WERI-Rb-1 (cell line): ENCODE results near the gene STOM.

Experiments used
- DNase-seq: peaks from one replicate; pipeline ENCODE4 v3.0.0-alpha.2; 2020
- H3K27ac ChIP-seq: fragments of 250-450 bp; sonication (Bioruptor Pico); 2 replicates; pipeline ENCODE4 v1.5.1; 2020; ENCODE audit warnings: mild to moderate bottlenecking, moderate library complexity
- H3K27me3 ChIP-seq: fragments of 250-450 bp; sonication (Bioruptor Pico); 2 replicates; pipeline ENCODE4 v1.5.1; 2021; ENCODE audit warnings: mild to moderate bottlenecking, low read depth, moderate library complexity; ENCODE audit not compliant: insufficient read depth, severe bottlenecking
- H3K36me3 ChIP-seq: fragments of 250-450 bp; sonication (Bioruptor Pico); 2 replicates; pipeline ENCODE4 v1.5.1; 2020; ENCODE audit warnings: mild to moderate bottlenecking, moderate library complexity
- H3K4me3 ChIP-seq: 2 replicates; pipeline ENCODE4 v1.5.1; 2011; ENCODE audit warnings: low read depth, mild to moderate bottlenecking, control low read depth, low read length
- H3K9me3 ChIP-seq: fragments of 250-450 bp; sonication (Bioruptor Pico); 2 replicates; pipeline ENCODE4 v1.5.1; 2021; ENCODE audit warnings: mild to moderate bottlenecking, moderate library complexity; ENCODE audit not compliant: severe bottlenecking
- TF ChIP-seq, protein P1 (sequence below): IDR thresholded peaks from 2 replicates; pipeline ENCODE4 v1.5.1; 2011; ENCODE audit warnings: low read depth, mild to moderate bottlenecking, control low read depth, inconsistent platforms, low read length

Gene STOM

DNA sequence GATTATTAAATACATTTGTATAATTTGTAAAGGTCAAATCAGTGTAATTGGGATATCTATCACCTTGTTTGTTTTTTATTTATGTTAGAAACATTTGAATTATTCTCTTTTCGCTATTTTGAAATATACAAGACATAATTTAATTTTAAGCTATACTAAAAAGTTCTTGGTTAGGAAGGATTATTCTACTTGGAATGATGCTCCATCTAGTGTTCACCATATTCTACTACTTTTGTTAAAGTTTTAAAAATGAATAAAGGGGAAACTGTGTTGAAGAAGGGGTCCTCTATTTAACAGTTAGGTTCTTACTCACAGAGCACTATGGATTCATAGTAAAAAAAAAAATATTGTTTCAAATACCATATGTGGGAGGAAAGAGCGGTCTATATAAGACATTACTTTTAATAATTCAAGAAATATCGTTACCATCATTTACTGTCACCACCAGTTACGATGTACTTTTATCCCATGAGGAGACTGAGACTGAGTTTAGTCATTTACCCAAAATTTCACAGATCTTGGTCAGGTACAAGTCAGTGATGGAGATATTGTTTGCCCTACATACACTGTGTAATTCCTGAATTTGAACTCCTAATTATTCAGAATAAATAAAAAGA is 6.3 kb upstream of the STOM start:
- H3K27me3 ChIP-seq: no peaks in the 10 kb centered on the region
- H3K27ac ChIP-seq: no peak overlapping the region
- H3K36me3 ChIP-seq: no peaks in the 10 kb centered on the region
- H3K9me3 ChIP-seq: no peaks in the 10 kb centered on the region
- TF ChIP-seq, protein P1, sequence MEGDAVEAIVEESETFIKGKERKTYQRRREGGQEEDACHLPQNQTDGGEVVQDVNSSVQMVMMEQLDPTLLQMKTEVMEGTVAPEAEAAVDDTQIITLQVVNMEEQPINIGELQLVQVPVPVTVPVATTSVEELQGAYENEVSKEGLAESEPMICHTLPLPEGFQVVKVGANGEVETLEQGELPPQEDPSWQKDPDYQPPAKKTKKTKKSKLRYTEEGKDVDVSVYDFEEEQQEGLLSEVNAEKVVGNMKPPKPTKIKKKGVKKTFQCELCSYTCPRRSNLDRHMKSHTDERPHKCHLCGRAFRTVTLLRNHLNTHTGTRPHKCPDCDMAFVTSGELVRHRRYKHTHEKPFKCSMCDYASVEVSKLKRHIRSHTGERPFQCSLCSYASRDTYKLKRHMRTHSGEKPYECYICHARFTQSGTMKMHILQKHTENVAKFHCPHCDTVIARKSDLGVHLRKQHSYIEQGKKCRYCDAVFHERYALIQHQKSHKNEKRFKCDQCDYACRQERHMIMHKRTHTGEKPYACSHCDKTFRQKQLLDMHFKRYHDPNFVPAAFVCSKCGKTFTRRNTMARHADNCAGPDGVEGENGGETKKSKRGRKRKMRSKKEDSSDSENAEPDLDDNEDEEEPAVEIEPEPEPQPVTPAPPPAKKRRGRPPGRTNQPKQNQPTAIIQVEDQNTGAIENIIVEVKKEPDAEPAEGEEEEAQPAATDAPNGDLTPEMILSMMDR: no peak
- no peak overlapping the region for H3K4me3 ChIP-seq
- no peak for DNase-seq

DNA sequence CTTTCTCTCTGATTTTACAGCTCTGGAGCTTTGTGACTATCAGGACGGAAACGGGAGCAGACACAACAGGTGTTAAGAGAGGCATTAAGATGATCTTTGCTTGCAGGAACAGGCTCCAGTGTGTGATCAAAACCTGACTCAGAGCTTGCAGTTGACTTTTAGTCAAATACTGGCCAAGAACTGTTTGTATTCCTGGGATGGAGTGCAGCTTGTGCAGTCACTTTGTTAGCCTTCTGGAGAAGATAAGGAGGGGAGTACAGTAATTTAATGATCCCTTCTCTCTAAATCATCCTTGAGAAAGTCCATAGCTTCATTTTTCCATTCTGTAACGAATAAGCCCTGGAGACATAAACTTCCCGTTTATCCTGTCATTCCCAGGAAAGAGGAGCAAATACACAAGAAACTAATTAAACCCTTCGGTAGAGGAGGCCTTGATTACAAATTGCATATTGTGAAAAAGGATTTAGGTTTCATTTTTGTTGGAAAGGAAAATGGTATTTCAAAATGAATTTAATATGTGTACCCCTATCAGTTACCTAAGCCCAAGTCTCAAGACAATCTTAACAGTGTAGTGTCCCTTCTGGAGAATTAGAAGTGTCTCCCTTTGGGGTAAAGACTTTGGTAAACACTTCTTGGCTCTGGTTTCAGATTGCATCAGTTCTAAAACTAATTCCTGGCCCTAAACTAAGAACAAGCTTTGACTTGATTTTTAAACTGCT is 3.1 kb upstream of the STOM start:
- TF ChIP-seq, protein P1: no peak
- peak; percentile 22 for DNase-seq
- no peaks in the 10 kb centered on the region for H3K9me3 ChIP-seq
- H3K27me3 ChIP-seq: no peaks in the 10 kb centered on the region
- no peak overlapping the region for H3K27ac ChIP-seq
- no peaks in the 10 kb centered on the region for H3K36me3 ChIP-seq
- no peak overlapping the region for H3K4me3 ChIP-seq

DNA sequence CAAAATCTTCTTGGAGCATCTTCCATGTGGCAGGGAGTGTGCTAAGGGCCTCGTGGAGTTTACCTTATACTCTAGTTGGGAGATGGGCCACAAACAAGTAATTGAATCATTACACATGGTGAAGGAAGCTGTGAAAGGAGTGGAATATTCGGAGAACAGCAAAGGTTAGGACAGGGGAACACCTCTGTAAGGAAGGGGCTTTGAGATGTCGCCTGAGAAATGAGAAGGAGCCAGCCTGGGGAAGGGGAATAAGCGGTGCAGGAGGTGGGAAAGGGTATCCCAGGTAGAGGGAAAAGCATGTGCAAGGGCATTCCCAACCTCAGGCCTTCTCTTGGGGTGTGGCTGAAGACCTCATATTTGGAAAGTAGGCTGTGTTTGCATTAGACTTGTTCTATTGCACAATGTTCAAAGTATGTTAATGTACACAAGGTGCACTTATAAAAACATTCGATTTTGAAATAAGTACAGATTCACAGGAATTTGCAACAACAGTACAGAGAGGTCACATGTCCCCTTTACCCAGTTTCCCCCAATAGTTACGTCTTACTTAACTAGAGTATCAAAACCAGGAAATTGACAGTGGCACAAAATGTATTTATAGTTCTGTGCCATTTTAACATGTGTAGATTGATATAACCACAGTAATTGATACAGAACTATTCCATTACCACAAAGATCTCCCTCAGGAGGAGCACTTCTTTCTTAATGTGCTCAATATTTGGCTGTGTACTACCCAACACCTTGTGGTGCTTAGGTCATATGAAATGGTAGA is 2.4 kb upstream of the STOM start:
- Histone ChIP-seq H3K27me3 (no peaks in the 10 kb centered on the region), H3K36me3 (no peaks in the 10 kb centered on the region), H3K9me3 (no peaks in the 10 kb centered on the region), H3K4me3 (no peak overlapping the region), H3K27ac (no peak overlapping the region)
- no peak for DNase-seq
- TF ChIP-seq, protein P1: no peak

DNA sequence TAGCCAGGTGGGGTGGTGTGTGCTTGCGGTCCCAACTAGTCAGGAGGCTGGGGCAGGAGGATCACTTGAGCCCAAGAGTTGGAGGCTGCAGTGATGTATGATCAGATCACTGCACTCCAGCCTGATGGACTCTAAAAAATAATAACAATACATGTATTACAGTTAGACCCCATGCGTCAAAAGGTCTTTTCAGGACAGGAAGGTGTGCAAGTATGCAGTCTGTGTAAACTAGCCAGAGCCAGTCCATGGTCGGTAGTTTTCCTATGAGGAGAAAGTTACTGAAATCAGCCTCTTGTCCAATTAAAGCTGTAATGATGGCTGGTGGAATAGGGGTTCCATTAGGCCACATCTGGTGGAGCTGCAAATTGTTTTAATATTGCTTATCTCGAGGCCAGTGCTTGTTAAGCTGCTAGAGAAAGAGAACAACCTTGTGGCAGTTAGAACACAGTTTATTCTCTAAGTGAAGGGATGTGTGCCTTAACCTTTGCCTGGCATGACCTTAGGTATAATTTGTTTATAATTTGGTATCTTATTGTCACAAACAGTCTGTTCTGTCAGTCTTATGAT is 1.5 kb upstream of the STOM start:
- Histone ChIP-seq H3K36me3 (no peaks in the 10 kb centered on the region), H3K4me3 (no peak overlapping the region), H3K27ac (no peak overlapping the region), H3K9me3 (no peaks in the 10 kb centered on the region), H3K27me3 (no peaks in the 10 kb centered on the region)
- TF ChIP-seq, protein P1: no peak
- DNase-seq: no peak

DNA sequence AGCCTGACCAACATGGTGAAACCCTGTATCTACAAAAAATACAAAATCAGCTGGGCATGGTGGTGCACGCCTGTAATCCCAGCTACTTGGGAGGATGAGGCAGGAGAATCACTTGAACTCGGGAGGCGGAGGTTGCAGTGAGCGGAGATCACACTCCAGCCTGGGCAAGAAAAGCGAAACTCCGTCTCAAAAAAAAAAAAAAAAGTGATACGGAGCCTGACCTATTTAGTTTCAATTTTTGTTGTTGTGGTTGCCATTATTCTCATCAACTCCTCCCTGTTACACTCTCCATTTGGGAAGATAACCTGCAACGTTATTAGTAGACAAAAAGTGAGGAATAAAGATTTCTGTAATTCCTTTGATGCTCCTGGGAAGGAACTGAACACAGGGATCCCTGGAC is 1.3 kb downstream of the STOM start:
- Histone ChIP-seq H3K4me3 (no peak overlapping the region), H3K9me3 (no peaks in the 10 kb centered on the region), H3K27ac (no peak overlapping the region), H3K27me3 (no peaks in the 10 kb centered on the region), H3K36me3 (no peaks in the 10 kb centered on the region)
- TF ChIP-seq, protein P1: no peak
- no peak for DNase-seq
